ENCODE results near the gene HMCN2.

HMCN2 gene

GRCh38 chr9:130381660-130382059, 116.1 kb downstream of the HMCN2 start:
- no peak for TF ChIP-seq ZNF274 (IDR thresholded peaks at IDR 0.05; ENCODE audit: low read depth, low read length)
- TF ChIP-seq SUZ12 (IDR thresholded peaks at IDR 0.05; ENCODE audit: extremely low read depth, insufficient read depth, insufficient read length): no peak
- TF ChIP-seq YY1 (IDR thresholded peaks at IDR 0.05; ENCODE audit: insufficient read depth, insufficient read length): no peak
- H3K4me1 ChIP-seq (ENCODE audit: insufficient read depth, insufficient read length): peaks cover 11% of the 10 kb centered on the region
- no peaks in the 10 kb centered on the region for H3K9me3 ChIP-seq (ENCODE audit: insufficient read depth, low read length)
- DNase-seq (ENCODE audit: low read depth, low spot score): no peak
- no peak overlapping the region for H3K9ac ChIP-seq (ENCODE audit: insufficient read length, low read depth)
- no peak overlapping the region for H3K4me3 ChIP-seq (ENCODE audit: insufficient read length, low read depth)
- H3K36me3 ChIP-seq (ENCODE audit: insufficient read depth, insufficient read length, low read length): no peaks in the 10 kb centered on the region
- H3K27me3 ChIP-seq (ENCODE audit: insufficient read depth, insufficient read length): no peaks in the 10 kb centered on the region

GRCh38 chr9:130382096-130382495, 116.5 kb downstream of the HMCN2 start:
- Histone ChIP-seq H3K9ac (ENCODE audit: insufficient read length, low read depth) (no peak overlapping the region), H3K36me3 (ENCODE audit: insufficient read depth, insufficient read length, low read length) (no peaks in the 10 kb centered on the region), H3K9me3 (ENCODE audit: insufficient read depth, low read length) (no peaks in the 10 kb centered on the region), H3K4me1 (ENCODE audit: insufficient read depth, insufficient read length) (peaks cover 11% of the 10 kb centered on the region), H3K4me3 (ENCODE audit: insufficient read length, low read depth) (no peak overlapping the region), H3K27me3 (ENCODE audit: insufficient read depth, insufficient read length) (no peaks in the 10 kb centered on the region)
- no peak for DNase-seq (ENCODE audit: low read depth, low spot score)
- TF ChIP-seq SUZ12 (IDR thresholded peaks at IDR 0.05; ENCODE audit: extremely low read depth, insufficient read depth, insufficient read length) (no peak), YY1 (IDR thresholded peaks at IDR 0.05; ENCODE audit: insufficient read depth, insufficient read length) (no peak), ZNF274 (IDR thresholded peaks at IDR 0.05; ENCODE audit: low read depth, low read length) (no peak)

GRCh38 chr9:130382636-130383349, 117.2 kb downstream of the HMCN2 start:
- H3K36me3 ChIP-seq (ENCODE audit: insufficient read depth, insufficient read length, low read length): no peaks in the 10 kb centered on the region
- no peak overlapping the region for H3K4me3 ChIP-seq (ENCODE audit: insufficient read length, low read depth)
- DNase-seq (ENCODE audit: low read depth, low spot score): no peak
- no peak overlapping the region for H3K9ac ChIP-seq (ENCODE audit: insufficient read length, low read depth)
- no peaks in the 10 kb centered on the region for H3K9me3 ChIP-seq (ENCODE audit: insufficient read depth, low read length)
- H3K27me3 ChIP-seq (ENCODE audit: insufficient read depth, insufficient read length): no peaks in the 10 kb centered on the region
- no peak for TF ChIP-seq YY1 (IDR thresholded peaks at IDR 0.05; ENCODE audit: insufficient read depth, insufficient read length)
- TF ChIP-seq ZNF274 (IDR thresholded peaks at IDR 0.05; ENCODE audit: low read depth, low read length): no peak
- TF ChIP-seq SUZ12 (IDR thresholded peaks at IDR 0.05; ENCODE audit: extremely low read depth, insufficient read depth, insufficient read length): no peak
- peaks cover 9% of the 10 kb centered on the region for H3K4me1 ChIP-seq (ENCODE audit: insufficient read depth, insufficient read length)

GRCh38 chr9:130383350-130383715, 117.8 kb downstream of the HMCN2 start:
- peaks cover 9% of the 10 kb centered on the region for H3K4me1 ChIP-seq (ENCODE audit: insufficient read depth, insufficient read length)
- TF ChIP-seq YY1 (IDR thresholded peaks at IDR 0.05; ENCODE audit: insufficient read depth, insufficient read length): no peak
- no peak overlapping the region for H3K9ac ChIP-seq (ENCODE audit: insufficient read length, low read depth)
- H3K36me3 ChIP-seq (ENCODE audit: insufficient read depth, insufficient read length, low read length): no peaks in the 10 kb centered on the region
- no peak overlapping the region for H3K4me3 ChIP-seq (ENCODE audit: insufficient read length, low read depth)
- H3K9me3 ChIP-seq (ENCODE audit: insufficient read depth, low read length): no peaks in the 10 kb centered on the region
- no peak for DNase-seq (ENCODE audit: low read depth, low spot score)
- no peaks in the 10 kb centered on the region for H3K27me3 ChIP-seq (ENCODE audit: insufficient read depth, insufficient read length)

- Histone ChIP-seq H3K9ac (ENCODE audit: insufficient read length, low read depth) (no peak overlapping the region), H3K4me1 (ENCODE audit: insufficient read depth, insufficient read length) (peaks cover 9% of the 10 kb centered on the region), H3K9me3 (ENCODE audit: insufficient read depth, low read length) (no peaks in the 10 kb centered on the region)
These were observed 118.6 kb downstream of the HMCN2 start for GRCh38 chr9:130383979-130384676.

GRCh38 chr9:130385257-130385656, 119.7 kb downstream of the HMCN2 start:
- H3K36me3 ChIP-seq (ENCODE audit: insufficient read depth, insufficient read length, low read length): no peaks in the 10 kb centered on the region
- TF ChIP-seq YY1 (IDR thresholded peaks at IDR 0.05; ENCODE audit: insufficient read depth, insufficient read length) (no peak), ZNF274 (IDR thresholded peaks at IDR 0.05; ENCODE audit: low read depth, low read length) (no peak), SUZ12 (IDR thresholded peaks at IDR 0.05; ENCODE audit: extremely low read depth, insufficient read depth, insufficient read length) (no peak)

More at GRCh38 chr9:130383979-130384676, 118.6 kb downstream of the HMCN2 start:
- DNase-seq (ENCODE audit: low read depth, low spot score): no peak
- Histone ChIP-seq H3K4me3 (ENCODE audit: insufficient read length, low read depth) (no peak overlapping the region), H3K27me3 (ENCODE audit: insufficient read depth, insufficient read length) (no peaks in the 10 kb centered on the region), H3K36me3 (ENCODE audit: insufficient read depth, insufficient read length, low read length) (no peaks in the 10 kb centered on the region)
- TF ChIP-seq SUZ12 (IDR thresholded peaks at IDR 0.05; ENCODE audit: extremely low read depth, insufficient read depth, insufficient read length) (no peak), ZNF274 (IDR thresholded peaks at IDR 0.05; ENCODE audit: low read depth, low read length) (no peak)

GRCh38 chr9:130387398-130387797, 121.8 kb downstream of the HMCN2 start:
- Histone ChIP-seq H3K9ac (ENCODE audit: insufficient read length, low read depth) (no peak overlapping the region), H3K9me3 (ENCODE audit: insufficient read depth, low read length) (no peaks in the 10 kb centered on the region), H3K36me3 (ENCODE audit: insufficient read depth, insufficient read length, low read length) (no peaks in the 10 kb centered on the region), H3K27me3 (ENCODE audit: insufficient read depth, insufficient read length) (no peaks in the 10 kb centered on the region), H3K4me3 (ENCODE audit: insufficient read length, low read depth) (no peak overlapping the region), H3K4me1 (ENCODE audit: insufficient read depth, insufficient read length) (peaks cover 28% of the 10 kb centered on the region)
- no peak for TF ChIP-seq YY1 (IDR thresholded peaks at IDR 0.05; ENCODE audit: insufficient read depth, insufficient read length)
- TF ChIP-seq ZNF274 (IDR thresholded peaks at IDR 0.05; ENCODE audit: low read depth, low read length): no peak
- no peak for TF ChIP-seq SUZ12 (IDR thresholded peaks at IDR 0.05; ENCODE audit: extremely low read depth, insufficient read depth, insufficient read length)
- no peak for DNase-seq (ENCODE audit: low read depth, low spot score)

More at GRCh38 chr9:130385257-130385656, 119.7 kb downstream of the HMCN2 start:
- Histone ChIP-seq H3K4me1 (ENCODE audit: insufficient read depth, insufficient read length) (peaks cover 14% of the 10 kb centered on the region), H3K9ac (ENCODE audit: insufficient read length, low read depth) (peak overlapping the region; percentile 44), H3K27me3 (ENCODE audit: insufficient read depth, insufficient read length) (no peaks in the 10 kb centered on the region), H3K4me3 (ENCODE audit: insufficient read length, low read depth) (no peak overlapping the region), H3K9me3 (ENCODE audit: insufficient read depth, low read length) (no peaks in the 10 kb centered on the region)
- DNase-seq (ENCODE audit: low read depth, low spot score): no peak
